Measurements from ENCODE around the gene C11orf68. TPM values are rescaled to one million over a fixed set of nuclear protein-coding genes. Genes with fewer than 3 reads are reported as not detected.

Gene C11orf68
- total and polyA plus RNA-seq, 9 of the 15 experiments (the other 6 are each of a cell fraction or from before 2014, with no cell fraction given), result 3.6 to 35.9 (median 12.8) TPM

DNA sequence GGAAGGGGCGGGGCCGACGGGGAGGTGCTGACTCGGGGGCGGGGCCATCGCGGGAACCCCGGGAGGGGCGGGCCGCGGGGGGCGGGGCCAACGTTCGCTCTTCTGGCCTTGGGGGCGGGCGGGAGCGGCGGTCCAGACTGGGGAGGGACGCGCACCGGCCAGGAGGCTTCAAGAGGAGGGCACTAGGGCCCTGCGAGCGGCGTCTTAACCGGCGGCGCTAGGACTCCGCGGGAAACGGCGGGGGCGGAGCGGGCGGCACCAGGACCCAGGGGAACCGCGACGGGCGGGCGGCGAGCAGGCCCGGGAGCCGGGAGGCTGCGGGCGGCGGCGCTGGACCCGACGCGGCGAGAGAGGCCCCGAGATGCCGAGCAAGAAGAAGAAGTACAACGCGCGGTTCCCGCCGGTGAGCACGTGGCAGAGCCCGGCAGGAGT, 295 bp upstream of the C11orf68 start, which contains the start of gene DRAP1 (continued):
- TF ChIP-seq CCNT2 (IDR thresholded peaks at IDR 0.05; ENCODE audit: borderline replicate concordance, extremely low read depth, insufficient read length, low read depth, low read length) (peak; percentile 96), DMBX1 (CRISPR knock-in tag; IDR thresholded peaks at IDR 0.05; ENCODE audit: borderline replicate concordance) (peak; percentile 49; the same call in 1 of the 2 replicates), STAT5A (IDR thresholded peaks at IDR 0.05; ENCODE audit: borderline replicate concordance, low read length) (peak; percentile 48; the same call in 1 of the 2 replicates), MYBL2 (IDR thresholded peaks at IDR 0.05; ENCODE audit: low read depth) (no peak), MYBL2 (CRISPR knock-in tag; IDR thresholded peaks at IDR 0.05; ENCODE audit: borderline replicate concordance) (no peak), KDM1A (IDR thresholded peaks at IDR 0.05) (no peak), NR4A1 (CRISPR knock-in tag; IDR thresholded peaks at IDR 0.05) (peak; percentile 40; the same call in 1 of the 2 replicates), NR4A1 (tag; IDR thresholded peaks at IDR 0.05) (no peak), RCOR1 (IDR thresholded peaks at IDR 0.05; ENCODE audit: borderline replicate concordance in 1 of 2, low read depth in 2 of 2, low read length in 2 of 2) (peak in 1 of 2 experiments; percentile 67; a peak in 2 of 4 replicates), LARP7 (IDR thresholded peaks at IDR 0.05) (0 out of 2 replicates have a peak, but pooled peaks have one; percentile 75)
- TF ChIP-seq, protein P1, sequence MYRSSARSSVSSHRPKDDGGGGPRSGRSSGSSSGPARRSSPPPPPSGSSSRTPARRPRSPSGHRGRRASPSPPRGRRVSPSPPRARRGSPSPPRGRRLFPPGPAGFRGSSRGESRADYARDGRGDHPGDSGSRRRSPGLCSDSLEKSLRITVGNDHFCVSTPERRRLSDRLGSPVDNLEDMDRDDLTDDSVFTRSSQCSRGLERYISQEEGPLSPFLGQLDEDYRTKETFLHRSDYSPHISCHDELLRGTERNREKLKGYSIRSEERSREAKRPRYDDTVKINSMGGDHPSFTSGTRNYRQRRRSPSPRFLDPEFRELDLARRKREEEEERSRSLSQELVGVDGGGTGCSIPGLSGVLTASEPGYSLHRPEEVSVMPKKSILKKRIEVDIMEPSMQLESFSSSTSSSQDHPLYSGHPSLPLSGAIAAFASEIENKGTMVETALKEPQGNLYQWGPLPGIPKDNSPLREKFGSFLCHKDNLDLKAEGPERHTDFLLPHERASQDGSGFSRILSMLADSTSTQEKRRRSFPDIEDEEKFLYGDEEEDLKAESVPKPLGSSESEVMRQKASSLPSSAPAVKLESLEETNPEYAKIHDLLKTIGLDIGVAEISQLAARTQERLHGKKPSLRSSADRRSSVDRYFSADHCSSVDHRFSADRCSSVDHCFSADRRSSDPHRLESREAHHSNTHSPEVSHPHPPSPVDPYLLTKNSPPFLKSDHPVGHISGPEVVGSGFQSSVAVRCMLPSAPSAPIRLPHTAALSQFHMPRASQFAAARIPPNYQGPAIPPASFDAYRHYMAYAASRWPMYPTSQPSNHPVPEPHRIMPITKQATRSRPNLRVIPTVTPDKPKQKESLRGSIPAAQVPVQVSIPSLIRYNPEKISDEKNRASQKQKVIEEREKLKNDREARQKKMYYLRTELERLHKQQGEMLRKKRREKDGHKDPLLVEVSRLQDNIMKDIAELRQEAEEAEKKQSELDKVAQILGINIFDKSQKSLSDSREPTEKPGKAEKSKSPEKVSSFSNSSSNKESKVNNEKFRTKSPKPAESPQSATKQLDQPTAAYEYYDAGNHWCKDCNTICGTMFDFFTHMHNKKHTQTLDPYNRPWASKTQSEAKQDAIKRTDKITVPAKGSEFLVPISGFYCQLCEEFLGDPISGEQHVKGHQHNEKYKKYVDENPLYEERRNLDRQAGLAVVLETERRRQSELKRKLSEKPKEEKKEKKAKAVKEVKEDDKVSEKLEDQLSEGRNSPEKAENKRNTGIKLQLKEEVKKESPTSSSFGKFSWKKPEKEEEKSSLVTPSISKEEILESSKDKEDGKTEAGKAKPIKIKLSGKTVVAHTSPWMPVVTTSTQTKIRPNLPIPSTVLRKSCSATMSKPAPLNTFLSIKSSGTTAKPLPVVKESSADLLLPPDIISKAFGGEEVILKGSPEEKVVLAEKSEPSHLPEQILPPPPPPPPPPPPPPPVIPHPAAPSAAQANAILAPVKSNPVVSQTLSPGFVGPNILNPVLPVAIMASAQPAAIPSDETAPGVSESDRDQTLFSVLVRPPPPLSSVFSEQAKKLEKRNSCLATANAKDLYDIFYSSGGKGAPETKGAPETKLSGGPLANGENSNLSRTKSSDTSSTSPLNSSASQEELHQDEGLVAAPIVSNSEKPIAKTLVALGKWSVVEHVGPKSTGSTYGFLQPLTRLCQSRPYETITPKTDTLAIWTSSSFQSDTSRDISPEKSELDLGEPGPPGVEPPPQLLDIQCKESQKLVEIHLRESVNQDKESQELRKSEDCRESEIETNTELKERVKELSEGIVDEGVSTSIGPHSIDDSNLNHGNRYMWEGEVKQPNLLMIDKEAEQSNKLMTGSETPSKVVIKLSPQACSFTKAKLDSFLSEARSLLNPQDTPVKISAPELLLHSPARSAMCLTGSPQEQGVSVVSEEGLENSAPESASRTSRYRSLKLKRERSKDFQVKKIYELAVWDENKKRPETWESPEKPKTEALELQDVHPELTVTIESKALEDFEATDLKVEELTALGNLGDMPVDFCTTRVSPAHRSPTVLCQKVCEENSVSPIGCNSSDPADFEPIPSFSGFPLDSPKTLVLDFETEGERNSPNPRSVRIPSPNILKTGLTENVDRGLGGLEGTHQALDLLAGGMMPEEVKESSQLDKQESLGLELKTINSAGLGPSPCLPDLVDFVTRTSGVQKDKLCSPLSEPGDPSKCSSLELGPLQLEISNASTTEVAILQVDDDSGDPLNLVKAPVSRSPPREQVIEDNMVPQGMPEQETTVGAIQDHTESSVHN (IDR thresholded peaks at IDR 0.05; ENCODE audit: borderline replicate concordance in 1 of 2, low read depth in 1 of 2), result no peak
